GM12892 (cell line): ENCODE results near the gene ADM2.

Experiments
- DNase-seq: peaks from one replicate; pipeline ENCODE4 v3.0.0; 2011; ENCODE audit not compliant: insufficient read length
- FAIRE-seq: peaks from 2 replicates; lab custom pipeline; 2011; peaks lifted over from hg19 to GRCh38; lab: Jason Lieb, UNC
- POLR2A ChIP-seq: IDR thresholded peaks from 2 replicates; pipeline ENCODE4 v1.6.1; 2011; ENCODE audit warnings: low read depth, low read length, control low read depth
- POLR2AphosphoS5 ChIP-seq: IDR thresholded peaks from 2 replicates; pipeline ENCODE4 v1.6.1; 2011; ENCODE audit warnings: low read depth, low read length, control low read depth
- TAF1 ChIP-seq: IDR thresholded peaks from 2 replicates; pipeline ENCODE4 v1.6.1; 2011; ENCODE audit warnings: low read depth, mild to moderate bottlenecking, control low read depth, low read length, borderline replicate concordance

Gene ADM2

GRCh38 chr22:50522806-50523438 lies 41.6 kb downstream of the ADM2 start:
- DNase-seq (no peak), FAIRE-seq (no peak)
- TF ChIP-seq POLR2A: peak; percentile 36
- no peak for TF ChIP-seq TAF1

DNA sequence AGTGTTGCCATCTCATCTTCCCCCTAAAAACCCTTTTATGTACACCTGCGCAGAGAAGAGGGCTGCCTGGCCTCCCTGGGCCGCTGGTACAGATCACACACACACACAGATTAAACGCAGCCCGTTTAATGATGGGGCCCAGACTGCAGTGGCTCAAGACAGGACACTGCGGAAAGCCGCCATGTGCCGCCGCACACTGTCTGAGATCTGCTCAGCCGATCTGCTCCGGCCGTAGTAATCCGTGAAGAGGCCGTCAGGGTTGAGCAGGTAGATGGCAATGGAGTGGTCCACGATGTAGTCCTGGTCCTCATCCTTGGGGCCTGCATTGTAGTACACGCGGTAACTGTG lies 42.1 kb downstream of the ADM2 start:
- 0 out of 2 replicates have a peak, but pooled peaks have one; percentile 16 for TF ChIP-seq POLR2A
- TF ChIP-seq POLR2AphosphoS5: no peak
- no peak for FAIRE-seq
- no peak for DNase-seq

- no peak; the same call in 1 of the 2 replicates for TF ChIP-seq POLR2AphosphoS5
- TF ChIP-seq POLR2A: peak; percentile 33; the same call in 1 of the 2 replicates
- no peak for TF ChIP-seq TAF1
- FAIRE-seq (no peak), DNase-seq (no peak)
Measured at GRCh38 chr22:50523806-50524675, 42.7 kb downstream of the ADM2 start.

DNA sequence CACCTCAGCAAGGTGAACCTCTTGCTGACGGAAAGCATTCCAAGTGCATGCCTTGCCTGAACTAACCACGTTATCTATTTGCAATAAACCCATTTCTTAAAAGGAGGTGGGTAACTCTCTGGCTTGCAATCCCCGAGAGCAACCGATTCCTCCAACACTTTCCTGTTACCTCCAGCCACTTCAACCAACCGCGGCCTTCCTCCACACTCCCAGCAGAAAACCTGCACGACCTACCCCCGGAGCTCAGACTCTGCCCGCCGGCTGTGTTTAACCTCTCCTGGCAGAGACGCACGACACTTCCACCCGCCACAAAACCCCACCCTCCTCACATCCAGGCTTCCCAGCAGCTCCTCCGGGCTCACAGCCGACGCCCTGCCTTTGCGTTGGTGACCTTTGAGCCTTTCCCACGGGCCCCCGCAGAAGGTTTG lies 43.3 kb downstream of the ADM2 start:
- no peak for FAIRE-seq
- DNase-seq: no peak
- peak; percentile 85 for TF ChIP-seq POLR2AphosphoS5
- 0 out of 2 replicates have a peak, but pooled peaks have one; percentile 9 for TF ChIP-seq TAF1
- no peak; the same call in 1 of the 2 replicates for TF ChIP-seq POLR2A

- TF ChIP-seq TAF1 (no peak; the same call in 1 of the 2 replicates), POLR2AphosphoS5 (peak; percentile 68; the same call in 1 of the 2 replicates), POLR2A (peak; percentile 80)
- peak; percentile 99 for FAIRE-seq
- DNase-seq: peak; percentile 98
Measured at GRCh38 chr22:50525104-50525857, 43.9 kb downstream of the ADM2 start, which contains the start of gene SCO2. Gene SCO2 (minus strand): TSS chr22:50525598. CDS start chr22:50524411, 1,187 bp downstream.

GRCh38 chr22:50525858-50526107 lies 44.4 kb downstream of the ADM2 start:
- TF ChIP-seq POLR2AphosphoS5 (no peak), POLR2A (no peak), TAF1 (no peak)
- no peak for DNase-seq
- FAIRE-seq: no peak

- peak; percentile 31; the same call in 1 of the 2 replicates for TF ChIP-seq TAF1
- TF ChIP-seq POLR2AphosphoS5: no peak; the same call in 1 of the 2 replicates
- TF ChIP-seq POLR2A: no peak; the same call in 1 of the 2 replicates
- DNase-seq (peak; percentile 85), FAIRE-seq (no peak)
Measured at GRCh38 chr22:50526108-50526833, 44.9 kb downstream of the ADM2 start.

DNA sequence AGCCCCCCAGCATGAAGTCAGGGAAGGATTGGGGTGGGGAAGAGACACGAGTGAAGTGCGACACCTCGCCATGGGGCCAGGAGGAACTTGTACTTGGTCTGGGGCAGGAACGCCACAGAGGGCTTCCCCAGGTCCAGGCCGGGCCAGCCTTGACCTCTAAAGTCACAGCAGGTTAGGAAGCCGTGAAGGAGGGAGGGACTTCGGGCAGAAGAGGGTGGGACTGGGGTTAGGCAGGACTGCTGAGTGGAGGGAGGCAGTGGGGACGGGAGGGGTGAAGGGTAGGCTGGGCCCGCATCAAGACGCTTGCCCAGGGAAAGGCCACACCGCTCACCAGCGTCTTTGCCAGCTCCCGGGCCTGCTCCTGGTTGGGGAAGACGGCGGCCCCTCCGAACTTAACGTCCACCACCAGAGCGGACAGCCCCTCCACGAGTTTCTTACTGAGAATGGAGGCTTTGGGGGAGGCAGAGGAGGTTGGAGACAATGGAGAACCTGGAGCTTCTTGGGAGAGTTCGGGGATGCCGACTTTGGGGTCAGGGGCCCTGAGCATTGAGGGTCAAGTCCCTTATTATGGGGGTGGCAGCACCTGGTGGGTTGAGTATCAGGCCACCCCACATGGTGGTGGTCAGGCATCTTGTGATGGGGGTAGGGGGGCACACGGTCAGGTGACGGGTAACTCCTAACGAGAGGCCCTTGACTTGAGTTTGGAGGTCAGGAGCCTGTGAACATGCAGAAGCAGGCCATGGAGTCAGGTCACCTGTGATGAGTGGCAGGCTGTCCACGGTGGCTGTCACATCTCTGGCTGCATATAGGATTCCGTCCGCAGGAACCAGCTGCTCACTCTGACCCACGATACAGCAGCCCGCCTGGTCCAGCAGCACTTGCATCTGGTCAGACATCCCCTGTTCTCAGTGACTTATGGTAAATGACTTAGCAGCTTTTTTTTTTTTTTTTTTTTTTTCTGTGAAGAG lies 45.8 kb downstream of the ADM2 start:
- FAIRE-seq (peak; percentile 95), DNase-seq (no peak)
- TF ChIP-seq POLR2AphosphoS5 (peak; percentile 1), TAF1 (no peak), POLR2A (peak; percentile 54)

- TF ChIP-seq POLR2A (no peak), TAF1 (no peak), POLR2AphosphoS5 (0 out of 2 replicates have a peak, but pooled peaks have one; percentile 48)
- FAIRE-seq: no peak
- DNase-seq: no peak
Measured at GRCh38 chr22:50527921-50528681, 46.8 kb downstream of the ADM2 start.
